AG04449 (cell line): ENCODE data around the gene BICDL2.

Experiments used
- CTCF ChIA-PET: fragments of 350-600 bp; formaldehyde crosslinking; extraction: SDS; loops from one replicate; lab custom pipeline; 2021; ENCODE audit warnings: antibody characterized with exemption; lab: Yijun Ruan, JAX
- POLR2A ChIA-PET: fragments of 400-600, 350-600 bp; formaldehyde crosslinking; extraction: SDS; loops from one replicate; lab custom pipeline; 2020; ENCODE audit warnings: antibody characterized with exemption, inconsistent platforms; lab: Yijun Ruan, JAX
- DNase-seq: peaks from one replicate; pipeline ENCODE4 v3.0.0-alpha.2; 2010; ENCODE audit warnings: low read depth, low spot score
- H3K4me3 ChIP-seq: 2 replicates; pipeline ENCODE4 v1.5.1; 2011; ENCODE audit warnings: low read depth, mild to moderate bottlenecking, control low read depth, low read length
- TF ChIP-seq, protein P1 (sequence below): IDR thresholded peaks from one replicate; pipeline ENCODE4 v1.5.1; 2011; ENCODE audit warnings: mild to moderate bottlenecking, moderate library complexity, low read length, control low read depth, inconsistent platforms; ENCODE audit not compliant: insufficient read depth; ENCODE audit errors: missing control alignments

BICDL2 gene

DNA sequence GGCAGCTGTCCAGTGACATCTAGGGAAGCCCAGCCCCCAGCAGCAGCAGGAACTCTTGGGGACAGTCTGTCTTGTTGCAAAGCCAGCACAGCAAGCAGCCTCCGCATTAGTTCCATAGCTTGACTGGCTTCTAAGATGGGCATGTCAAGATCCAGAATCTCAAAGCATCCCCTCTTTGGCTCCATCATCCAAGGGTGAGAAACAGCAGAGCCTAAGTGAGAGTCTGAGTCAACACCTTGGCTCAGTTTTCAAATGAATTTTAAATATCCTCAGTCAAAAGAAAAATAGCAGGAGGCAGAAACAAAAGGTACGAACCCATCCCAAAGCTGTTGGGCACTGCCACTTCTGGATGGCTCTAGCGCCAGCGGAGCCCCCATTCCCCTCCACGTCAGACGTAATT is 21.8 kb downstream of the BICDL2 start:
- POLR2A ChIA-PET: no interaction called here
- CTCF ChIA-PET: interaction anchor here (1.3 kb wide), 1 partner anchor 32 kb away, joined by 5 read pairs; no protein-coding TSS in a partner anchor

DNA sequence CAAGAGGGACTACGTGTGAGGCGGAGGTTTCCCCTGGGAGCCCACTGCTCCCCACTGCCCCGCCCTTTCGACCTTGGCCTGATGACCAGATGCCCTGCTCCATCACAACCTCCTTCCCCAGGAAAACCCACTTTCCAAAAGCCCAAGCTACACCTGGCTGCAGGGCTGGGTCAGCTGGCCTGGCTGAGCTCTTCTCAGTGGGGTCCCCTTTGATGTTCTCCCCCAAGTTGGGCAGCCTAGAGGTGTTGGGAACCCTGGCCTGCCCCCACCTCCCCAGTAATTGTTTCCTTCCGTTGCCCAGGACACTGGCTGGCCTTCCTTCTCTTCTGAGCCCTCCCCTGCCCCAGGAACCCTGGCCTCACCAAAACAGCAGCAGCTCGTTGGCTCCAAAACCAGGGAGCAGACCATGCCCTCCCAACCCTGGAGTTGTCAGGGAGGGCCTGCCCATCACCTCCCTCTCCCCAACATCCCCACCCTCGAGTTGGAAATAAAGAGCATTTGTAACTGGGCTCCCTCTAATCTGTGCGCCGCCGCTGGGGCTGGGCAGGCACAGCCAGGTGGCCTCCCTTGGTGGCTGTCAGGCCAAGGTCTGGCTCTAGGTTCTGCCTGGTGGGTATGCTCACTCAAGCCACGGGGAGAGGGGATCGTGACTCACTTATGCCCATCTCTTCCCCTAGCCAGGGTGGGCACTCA is 22.6 kb downstream of the BICDL2 start:
- TF ChIP-seq, protein P1, sequence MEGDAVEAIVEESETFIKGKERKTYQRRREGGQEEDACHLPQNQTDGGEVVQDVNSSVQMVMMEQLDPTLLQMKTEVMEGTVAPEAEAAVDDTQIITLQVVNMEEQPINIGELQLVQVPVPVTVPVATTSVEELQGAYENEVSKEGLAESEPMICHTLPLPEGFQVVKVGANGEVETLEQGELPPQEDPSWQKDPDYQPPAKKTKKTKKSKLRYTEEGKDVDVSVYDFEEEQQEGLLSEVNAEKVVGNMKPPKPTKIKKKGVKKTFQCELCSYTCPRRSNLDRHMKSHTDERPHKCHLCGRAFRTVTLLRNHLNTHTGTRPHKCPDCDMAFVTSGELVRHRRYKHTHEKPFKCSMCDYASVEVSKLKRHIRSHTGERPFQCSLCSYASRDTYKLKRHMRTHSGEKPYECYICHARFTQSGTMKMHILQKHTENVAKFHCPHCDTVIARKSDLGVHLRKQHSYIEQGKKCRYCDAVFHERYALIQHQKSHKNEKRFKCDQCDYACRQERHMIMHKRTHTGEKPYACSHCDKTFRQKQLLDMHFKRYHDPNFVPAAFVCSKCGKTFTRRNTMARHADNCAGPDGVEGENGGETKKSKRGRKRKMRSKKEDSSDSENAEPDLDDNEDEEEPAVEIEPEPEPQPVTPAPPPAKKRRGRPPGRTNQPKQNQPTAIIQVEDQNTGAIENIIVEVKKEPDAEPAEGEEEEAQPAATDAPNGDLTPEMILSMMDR: no peak
- H3K4me3 ChIP-seq: no peak overlapping the region
- POLR2A ChIA-PET: no interaction called here
- no peak for DNase-seq
- CTCF ChIA-PET: interaction anchor here (1.3 kb wide), 1 partner anchor 31 kb away, joined by 5 read pairs; no protein-coding TSS in a partner anchor

More for the DNA sequence above, 21.8 kb downstream of the BICDL2 start:
- no peak for DNase-seq
- TF ChIP-seq, protein P1: no peak
- no peak overlapping the region for H3K4me3 ChIP-seq

DNA sequence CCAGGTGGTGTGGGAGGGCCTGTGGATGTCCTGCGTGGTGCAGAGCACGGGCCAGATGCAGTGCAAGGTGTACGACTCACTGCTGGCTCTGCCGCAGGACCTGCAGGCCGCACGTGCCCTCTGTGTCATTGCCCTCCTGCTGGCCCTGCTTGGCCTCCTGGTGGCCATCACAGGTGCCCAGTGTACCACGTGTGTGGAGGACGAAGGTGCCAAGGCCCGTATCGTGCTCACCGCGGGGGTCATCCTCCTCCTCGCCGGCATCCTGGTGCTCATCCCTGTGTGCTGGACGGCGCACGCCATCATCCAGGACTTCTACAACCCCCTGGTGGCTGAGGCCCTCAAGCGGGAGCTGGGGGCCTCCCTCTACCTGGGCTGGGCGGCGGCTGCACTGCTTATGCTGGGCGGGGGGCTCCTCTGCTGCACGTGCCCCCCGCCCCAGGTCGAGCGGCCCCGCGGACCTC is 23.2 kb downstream of the BICDL2 start:
- CTCF ChIA-PET: no interaction called here
- no peak overlapping the region for H3K4me3 ChIP-seq
- POLR2A ChIA-PET: no interaction called here
- TF ChIP-seq, protein P1: no peak
- no peak for DNase-seq

DNA sequence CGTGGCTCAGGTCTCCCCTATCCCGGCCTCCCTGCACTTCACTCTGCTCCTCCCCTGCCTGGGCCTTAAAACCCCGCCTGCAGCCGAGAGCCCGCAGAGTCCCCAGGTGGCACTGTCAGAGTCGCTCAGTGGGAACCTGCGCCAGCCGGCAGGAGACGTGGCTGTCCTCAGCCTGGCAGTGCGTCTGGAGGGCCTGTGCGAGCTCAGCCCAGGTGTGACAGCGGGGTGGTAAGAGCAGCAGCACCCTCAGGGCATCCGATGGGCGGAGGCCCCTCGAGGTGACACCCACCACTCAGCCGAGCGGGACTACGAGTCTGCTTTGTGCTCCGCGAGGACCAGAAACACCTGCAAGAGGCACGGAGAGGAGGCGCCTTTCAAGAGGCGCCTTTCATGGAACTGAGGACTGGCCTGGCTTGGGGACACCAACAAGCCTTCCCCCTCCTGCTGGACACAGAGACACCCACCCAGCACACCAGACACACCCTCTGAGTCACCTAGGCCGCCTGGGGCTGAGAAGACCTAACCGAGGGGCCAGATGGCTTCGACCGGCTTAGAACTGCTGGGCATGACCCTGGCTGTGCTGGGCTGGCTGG is 23.8 kb downstream of the BICDL2 start, which contains the start of gene CLDN9:
CLDN9 (plus strand) TSS at position 96 of the 593 bp plus-strand sequence; CDS start at position 536, 440 bp downstream.
- ChIA-PET POLR2A (interaction anchor here (0.8 to 1.5 kb wide), 2 partner anchors 8 to 17 kb away, joined by 3 to 10 read pairs; partner anchors contain the start of gene TNFRSF12A), CTCF (interaction anchor here (1.1 to 1.4 kb wide), 2 partner anchors 8 to 15 kb away, joined by 5 to 6 read pairs; partner anchors contain the start of gene TNFRSF12A)
- DNase-seq: no peak
- no peak within 1 kb of the TSS for H3K4me3 ChIP-seq
- TF ChIP-seq, protein P1: no peak

DNA sequence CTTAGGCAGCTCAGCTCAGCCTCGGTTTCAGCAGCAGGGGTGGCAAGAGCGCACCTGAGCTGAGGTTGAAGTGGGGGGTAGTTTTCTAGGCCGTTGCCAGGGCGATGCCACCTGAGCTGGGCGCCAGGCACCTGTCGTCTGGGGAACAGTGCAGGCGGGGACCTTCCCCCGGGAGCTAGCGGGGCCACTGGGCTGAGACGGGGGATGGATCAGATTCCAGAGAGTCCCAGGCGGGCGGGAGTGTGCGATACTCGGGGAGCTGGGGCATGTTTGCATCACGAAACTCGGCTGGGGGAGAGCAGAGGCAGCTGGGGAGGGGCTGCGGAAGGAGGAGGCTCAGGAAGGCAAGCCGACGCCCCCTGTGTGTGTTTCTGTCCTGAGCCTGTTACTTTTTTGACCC is 24.5 kb downstream of the BICDL2 start:
- CTCF ChIA-PET: interaction anchor here (1.0 to 1.4 kb wide), 3 partner anchors 8 to 117 kb away, joined by 3 to 6 read pairs (median 5); partner anchors contain the start of gene TNFRSF12A
- TF ChIP-seq, protein P1: no peak
- no peak for DNase-seq
- no peak overlapping the region for H3K4me3 ChIP-seq
- POLR2A ChIA-PET: interaction anchor here (0.8 to 1.5 kb wide), 2 partner anchors 8 to 18 kb away, joined by 3 to 10 read pairs; partner anchors contain the start of gene TNFRSF12A

DNA sequence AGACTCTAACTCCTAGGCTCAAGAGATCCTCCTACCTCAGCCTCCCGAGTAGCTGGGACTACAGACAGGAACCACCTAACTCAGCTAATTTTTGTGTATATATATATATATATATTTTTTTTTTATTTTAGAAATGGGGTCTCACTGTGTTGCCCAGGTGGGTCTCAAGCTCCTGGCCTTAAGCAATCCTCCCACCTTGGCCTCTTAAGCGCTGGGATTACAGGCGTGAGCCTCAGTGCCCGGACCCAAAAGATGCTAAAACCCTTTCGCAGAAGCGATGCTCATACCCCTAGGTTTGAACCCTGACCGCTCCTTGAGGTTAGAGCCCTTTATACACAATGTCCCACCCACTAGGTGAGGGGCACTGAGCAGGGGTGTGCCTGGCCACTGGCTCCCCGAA is 26.2 kb downstream of the BICDL2 start:
- H3K4me3 ChIP-seq: no peak overlapping the region
- DNase-seq: no peak
- POLR2A ChIA-PET: interaction anchor here (1.4 to 1.6 kb wide), 2 partner anchors 9 to 12 kb away, joined by 7 read pairs; partner anchors contain the start of genes HCFC1R1 and TNFRSF12A
- CTCF ChIA-PET: interaction anchor here (1.1 to 11.4 kb wide), 2 partner anchors 9 to 20 kb away, joined by 3 to 112 read pairs; no protein-coding TSS in a partner anchor
- TF ChIP-seq, protein P1: no peak
